Loucy (cell line): Measurements from ENCODE around the gene ADAMTSL4.

Experiments used
- EZH2phosphoT487 ChIP-seq: fragments of 200-600 bp; IDR thresholded peaks from 2 replicates; pipeline ENCODE4 v1.6.1; 2018; ENCODE audit warnings: antibody characterized with exemption, mild to moderate bottlenecking, moderate library complexity, borderline replicate concordance
- TF ChIP-seq, protein P1 (sequence below): fragments of 200-600 bp; sonication (generic); conservative IDR thresholded peaks from 2 replicates; pipeline ENCODE4 v1.5.1; 2014; ENCODE audit warnings: mild to moderate bottlenecking, antibody characterized with exemption, low read length

DNA sequence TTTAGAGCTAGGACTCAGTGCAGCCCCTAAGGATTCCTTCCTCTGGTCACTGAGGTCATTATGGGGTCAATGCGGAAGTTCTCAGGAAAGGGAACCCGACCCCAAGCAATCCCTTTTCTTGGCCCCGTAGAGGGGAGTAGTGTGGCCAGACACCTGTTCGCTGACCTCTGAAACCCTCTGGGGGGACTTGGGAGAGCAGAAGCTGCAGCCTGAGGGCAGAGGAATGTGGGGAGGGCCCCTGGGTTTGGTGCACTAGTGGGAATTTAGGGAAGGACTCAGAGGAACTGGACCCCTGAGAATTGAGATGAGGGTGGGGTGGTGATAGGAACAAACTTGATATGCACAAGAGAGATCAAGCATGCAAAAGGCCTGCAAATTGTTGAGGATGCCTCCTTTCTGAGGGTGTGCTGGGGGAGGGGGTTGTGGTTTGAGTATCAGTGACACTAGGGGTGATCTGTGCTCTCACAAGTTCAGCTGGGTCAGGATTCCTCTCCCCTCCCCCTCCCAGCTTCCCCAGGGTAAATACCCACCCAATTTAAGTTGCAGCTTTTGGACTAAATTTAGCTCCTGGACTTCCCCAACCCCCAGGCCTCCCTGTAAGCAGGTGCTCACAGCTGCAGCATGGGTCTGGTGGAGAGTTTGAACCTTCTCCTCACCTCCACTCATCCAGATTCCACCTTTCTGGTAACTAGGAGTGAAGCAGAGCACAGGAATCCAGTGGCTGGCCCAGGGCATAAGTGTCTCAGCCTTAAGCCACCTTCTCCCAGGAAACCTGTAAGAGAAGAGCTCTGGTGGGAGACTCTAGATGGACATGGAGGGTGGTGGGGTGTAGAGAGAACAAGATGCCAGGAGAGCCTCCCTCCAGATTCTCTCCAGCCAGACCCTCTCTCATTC, 13.5 kb downstream of the ADAMTSL4 start:
- TF ChIP-seq, protein P1, sequence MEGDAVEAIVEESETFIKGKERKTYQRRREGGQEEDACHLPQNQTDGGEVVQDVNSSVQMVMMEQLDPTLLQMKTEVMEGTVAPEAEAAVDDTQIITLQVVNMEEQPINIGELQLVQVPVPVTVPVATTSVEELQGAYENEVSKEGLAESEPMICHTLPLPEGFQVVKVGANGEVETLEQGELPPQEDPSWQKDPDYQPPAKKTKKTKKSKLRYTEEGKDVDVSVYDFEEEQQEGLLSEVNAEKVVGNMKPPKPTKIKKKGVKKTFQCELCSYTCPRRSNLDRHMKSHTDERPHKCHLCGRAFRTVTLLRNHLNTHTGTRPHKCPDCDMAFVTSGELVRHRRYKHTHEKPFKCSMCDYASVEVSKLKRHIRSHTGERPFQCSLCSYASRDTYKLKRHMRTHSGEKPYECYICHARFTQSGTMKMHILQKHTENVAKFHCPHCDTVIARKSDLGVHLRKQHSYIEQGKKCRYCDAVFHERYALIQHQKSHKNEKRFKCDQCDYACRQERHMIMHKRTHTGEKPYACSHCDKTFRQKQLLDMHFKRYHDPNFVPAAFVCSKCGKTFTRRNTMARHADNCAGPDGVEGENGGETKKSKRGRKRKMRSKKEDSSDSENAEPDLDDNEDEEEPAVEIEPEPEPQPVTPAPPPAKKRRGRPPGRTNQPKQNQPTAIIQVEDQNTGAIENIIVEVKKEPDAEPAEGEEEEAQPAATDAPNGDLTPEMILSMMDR = no peak
- no peak for TF ChIP-seq EZH2phosphoT487
